HepG2 (cell line): Measurements from ENCODE around the gene MEG3. TPM values are rescaled to one million over a fixed set of nuclear protein-coding genes. Genes with fewer than 3 reads are reported as not detected.
A peak's percentile ranks its signal among the peaks of the same experiment; 100 is the strongest.

Experiments
- ATAC-seq: fragments of 200-7000 bp; cut with Tn5 transposase; 3 replicates; pipeline ENCODE4 v1.9.1; 2020; ENCODE audit warnings: mild to moderate bottlenecking, moderate library complexity
- BruUV-seq: library from RNA; stranded (reverse); fragments of 400-500 nt; replicated peaks from 2 replicates; lab custom pipeline; 2021; lab: Mats Ljungman, UMichigan
- CTCF ChIA-PET: fragments of 300-600 bp; formaldehyde crosslinking; extraction: SDS; loops from one replicate; lab custom pipeline; 2021; ENCODE audit warnings: low total read pairs, inconsistent platforms, low intra/inter-chr PET ratio; lab: Yijun Ruan, JAX
- POLR2A ChIA-PET: fragments of 350-600 bp; sonication (Branson Sonifier 250); formaldehyde crosslinking; loops from one replicate; lab custom pipeline; 2020; ENCODE audit warnings: antibody characterized with exemption, inconsistent platforms; lab: Yijun Ruan, JAX
- DNase-seq: peaks from one replicate; pipeline ENCODE4 v3.0.0-alpha.2; 2015; ENCODE audit warnings: low spot score
- FAIRE-seq: peaks from 3 replicates; lab custom pipeline; 2011; peaks lifted over from hg19 to GRCh38; lab: Jason Lieb, UNC
- H2AFZ ChIP-seq: one replicate; pipeline ENCODE4 v1.6.1; 2011; ENCODE audit warnings: low read length, inconsistent platforms
- H3K27ac ChIP-seq: fragments of 300-600 bp; 3 replicates; pipeline ENCODE4 v1.8.0; 2011; ENCODE audit warnings: mixed run types, mild to moderate bottlenecking, mixed read lengths, low read length, inconsistent platforms; ENCODE audit not compliant: insufficient read depth; ENCODE audit errors: extremely low read length
- H3K27me3 ChIP-seq, 2 experiments: fragments of 200-600 bp in 1 of 2; 2 replicates in 1 of 2; 3 replicates in 1 of 2; pipeline versions ENCODE4 v1.6.0 to v1.8.0; 2011; ENCODE audit warnings: low read length in 2 of 2, mild to moderate bottlenecking in 2 of 2, moderate library complexity in 2 of 2, inconsistent platforms in 1 of 2; ENCODE audit not compliant: insufficient read depth in 2 of 2, control insufficient read depth in 1 of 2
- H3K36me3 ChIP-seq, 2 experiments: fragments of 200-600 bp in 1 of 2; replicated peaks in 1 of 2; 2 replicates in 1 of 2; 3 replicates in 1 of 2; pipeline versions ENCODE4 v1.5.1 to v1.8.0; 2011; ENCODE audit warnings: low read length in 2 of 2, inconsistent platforms in 1 of 2; ENCODE audit not compliant: insufficient read depth in 2 of 2, control insufficient read depth in 1 of 2
- H3K4me1 ChIP-seq: 2 replicates; pipeline ENCODE4 v1.5.1; 2012; ENCODE audit warnings: low read length, inconsistent platforms; ENCODE audit not compliant: insufficient read depth
- H3K4me2 ChIP-seq: 2 replicates; pipeline ENCODE4 v1.6.0; 2011; ENCODE audit warnings: low read depth, low read length, inconsistent platforms
- H3K4me3 ChIP-seq, 3 experiments: fragments of 200-600 bp in 1 of 3; sonication (generic), shearing (Covaris generic) in 1 of 3; replicated peaks in 1 of 3; 2 replicates each; pipeline ENCODE4 v1.5.1; 2011 to 2016; ENCODE audit warnings: low read length in 3 of 3, inconsistent platforms in 2 of 3, low read depth in 2 of 3, mild to moderate bottlenecking in 2 of 3, control low read depth in 1 of 3, mixed read lengths in 1 of 3; ENCODE audit not compliant: insufficient read depth in 1 of 3
- H3K79me2 ChIP-seq: one replicate; pipeline ENCODE4 v1.6.1; 2011; ENCODE audit warnings: low read length, inconsistent platforms; ENCODE audit not compliant: insufficient read depth
- H3K9ac ChIP-seq: 2 replicates; pipeline ENCODE4 v1.6.0; 2011; ENCODE audit warnings: mild to moderate bottlenecking, low read depth, low read length, inconsistent platforms; ENCODE audit not compliant: insufficient read depth
- H3K9me3 ChIP-seq: 2 replicates; pipeline ENCODE4 v1.5.1; 2012; ENCODE audit warnings: mild to moderate bottlenecking, low read length
- H4K20me1 ChIP-seq: 2 replicates; pipeline ENCODE4 v1.6.0; 2011; ENCODE audit warnings: inconsistent platforms, mild to moderate bottlenecking, low read length, moderate library complexity; ENCODE audit not compliant: insufficient read depth
- AKAP8 ChIP-seq: sonication (generic); formaldehyde crosslinking; IDR thresholded peaks from 2 replicates; pipeline ENCODE4 v1.5.1; 2020; ENCODE audit warnings: mild to moderate bottlenecking, missing genetic modification reagents
- CTCF ChIP-seq: sonication (generic); formaldehyde crosslinking; IDR thresholded peaks from 2 replicates; pipeline ENCODE4 v1.5.0; 2020; ENCODE audit warnings: mild to moderate bottlenecking, missing genetic modification reagents, moderate library complexity
- HIVEP1 ChIP-seq: sonication (generic); formaldehyde crosslinking; IDR thresholded peaks from 2 replicates; pipeline ENCODE4 v1.4.0; 2020; ENCODE audit warnings: mild to moderate bottlenecking, missing genetic modification reagents
- MLLT10 ChIP-seq: sonication (generic); formaldehyde crosslinking; IDR thresholded peaks from 2 replicates; pipeline ENCODE4 v1.4.0; 2020; ENCODE audit warnings: missing genetic modification reagents
- SIN3A ChIP-seq: IDR thresholded peaks from 2 replicates; pipeline ENCODE4 v1.6.1; 2011; ENCODE audit warnings: low read depth, mild to moderate bottlenecking, control low read depth, low read length, borderline replicate concordance
- SMC3 ChIP-seq: IDR thresholded peaks from 2 replicates; pipeline ENCODE4 v1.6.1; 2011; ENCODE audit warnings: low read length, improper control_type of control experiment
- STAG1 ChIP-seq: sonication (generic); formaldehyde crosslinking; IDR thresholded peaks from 2 replicates; pipeline ENCODE4 v1.4.0; 2020; ENCODE audit warnings: missing genetic modification reagents
- THRA ChIP-seq: sonication (generic); formaldehyde crosslinking; IDR thresholded peaks from 2 replicates; pipeline ENCODE4 v1.4.0; 2020; ENCODE audit warnings: missing genetic modification reagents, borderline replicate concordance
- ZMYM2 ChIP-seq: sonication (generic); formaldehyde crosslinking; IDR thresholded peaks from 2 replicates; pipeline ENCODE4 v1.8.0; 2022; ENCODE audit warnings: mild to moderate bottlenecking, missing genetic modification reagents
- ZMYM3 ChIP-seq: sonication (generic); formaldehyde crosslinking; IDR thresholded peaks from 2 replicates; pipeline ENCODE4 v1.5.1; 2020; ENCODE audit warnings: mild to moderate bottlenecking, missing genetic modification reagents
- ZNF296 ChIP-seq: sonication (generic); formaldehyde crosslinking; conservative IDR thresholded peaks from 2 replicates; pipeline ENCODE4 v1.5.0; 2020; ENCODE audit warnings: mild to moderate bottlenecking, missing genetic modification reagents
- ZUFSP ChIP-seq: sonication (generic); formaldehyde crosslinking; IDR thresholded peaks from 2 replicates; pipeline ENCODE4 v1.9.0; 2021; ENCODE audit warnings: missing genetic modification reagents, mild to moderate bottlenecking, borderline replicate concordance
- WGBS: methylation state at CpG from one replicate; pipeline ENCODE4 v1.1.6; 2017; ENCODE audit warnings: low lambda C conversion rate; 5-methylcytosine and 5-hydroxymethylcytosine counted together
- in situ Hi-C: cut with HindIII; loops from 2 replicates; pipeline ENCODE4 v1.10.0; 2017; ENCODE audit warnings: low pct_unique_long_range_greater_than_20kb; ENCODE audit not compliant: extremely low pct_ligation_motif_present
- intact Hi-C: fragments of 100-400 bp; cut with micrococcal nuclease; formaldehyde crosslinking; loops from one replicate; pipeline ENCODE4 v1.10.0; 2022; ENCODE audit not compliant: unreplicated experiment
- polyA plus RNA-seq, 8 experiments: library from polyadenylated mRNA; depleted of rRNA in 3 of 8; stranded (reverse) in 7 of 8; unstranded in 1 of 8; fragments of >200 nt; fragmentation: Illumina TruSeq in 4 of 8; extraction: Trizol in 4 of 8; gene quantifications; 2 replicates each; pipeline versions ENCODE4 v1.2.1 to v1.2.3, GENCODE V29; 2011 to 2016; ENCODE audit warnings: low read depth in 4 of 8, missing spikeins in 1 of 8, mixed read lengths in 1 of 8; ENCODE audit not compliant: insufficient read depth in 1 of 8
- total RNA-seq, 5 experiments: library from RNA; depleted of rRNA; stranded (reverse); fragments of >200 nt; fragmentation: Illumina TruSeq; extraction: Trizol; gene quantifications; 2 replicates each; pipeline ENCODE4 v1.2.3, GENCODE V29; 2016; ENCODE audit warnings: low read depth in 1 of 5
- TF ChIP-seq, protein P1 (sequence below): sonication (generic); formaldehyde crosslinking; IDR thresholded peaks from 2 replicates; pipeline ENCODE4 v1.4.0; 2020; ENCODE audit warnings: low read depth, missing genetic modification reagents

Gene MEG3
- total and polyA plus RNA-seq, 2 of the 13 experiments (the other 11 are each of a cell fraction or from before 2014, with no cell fraction given) = 0.17 TPM; not detected in 1

- CTCF ChIA-PET = interaction anchor here (1.5 to 1.7 kb wide), 3 partner anchors 177 to 759 kb away, joined by 5 to 8 read pairs (median 6); no protein-coding TSS in a partner anchor
- intact Hi-C loops = loop anchor here (1.0 kb wide), 1 partner anchor 329 kb away; no protein-coding TSS in a partner anchor
- ATAC-seq = 0 out of 3 replicates have a peak, but pooled peaks have one; percentile 11
- TF ChIP-seq ZUFSP (CRISPR knock-in tag) (no peak), MLLT10 (CRISPR knock-in tag) (no peak), HIVEP1 (no peak), ZNF296 (CRISPR knock-in tag) (no peak), ZMYM2 (no peak), ZMYM3 (no peak), AKAP8 (CRISPR knock-in tag) (no peak), STAG1 (CRISPR knock-in tag) (peak; percentile 81), THRA (CRISPR knock-in tag) (peak; percentile 17; the same call in 1 of the 2 replicates), SMC3 (peak; percentile 48), CTCF (CRISPR knock-in tag) (peak; percentile 76), SIN3A (no peak)
- TF ChIP-seq, protein P1, sequence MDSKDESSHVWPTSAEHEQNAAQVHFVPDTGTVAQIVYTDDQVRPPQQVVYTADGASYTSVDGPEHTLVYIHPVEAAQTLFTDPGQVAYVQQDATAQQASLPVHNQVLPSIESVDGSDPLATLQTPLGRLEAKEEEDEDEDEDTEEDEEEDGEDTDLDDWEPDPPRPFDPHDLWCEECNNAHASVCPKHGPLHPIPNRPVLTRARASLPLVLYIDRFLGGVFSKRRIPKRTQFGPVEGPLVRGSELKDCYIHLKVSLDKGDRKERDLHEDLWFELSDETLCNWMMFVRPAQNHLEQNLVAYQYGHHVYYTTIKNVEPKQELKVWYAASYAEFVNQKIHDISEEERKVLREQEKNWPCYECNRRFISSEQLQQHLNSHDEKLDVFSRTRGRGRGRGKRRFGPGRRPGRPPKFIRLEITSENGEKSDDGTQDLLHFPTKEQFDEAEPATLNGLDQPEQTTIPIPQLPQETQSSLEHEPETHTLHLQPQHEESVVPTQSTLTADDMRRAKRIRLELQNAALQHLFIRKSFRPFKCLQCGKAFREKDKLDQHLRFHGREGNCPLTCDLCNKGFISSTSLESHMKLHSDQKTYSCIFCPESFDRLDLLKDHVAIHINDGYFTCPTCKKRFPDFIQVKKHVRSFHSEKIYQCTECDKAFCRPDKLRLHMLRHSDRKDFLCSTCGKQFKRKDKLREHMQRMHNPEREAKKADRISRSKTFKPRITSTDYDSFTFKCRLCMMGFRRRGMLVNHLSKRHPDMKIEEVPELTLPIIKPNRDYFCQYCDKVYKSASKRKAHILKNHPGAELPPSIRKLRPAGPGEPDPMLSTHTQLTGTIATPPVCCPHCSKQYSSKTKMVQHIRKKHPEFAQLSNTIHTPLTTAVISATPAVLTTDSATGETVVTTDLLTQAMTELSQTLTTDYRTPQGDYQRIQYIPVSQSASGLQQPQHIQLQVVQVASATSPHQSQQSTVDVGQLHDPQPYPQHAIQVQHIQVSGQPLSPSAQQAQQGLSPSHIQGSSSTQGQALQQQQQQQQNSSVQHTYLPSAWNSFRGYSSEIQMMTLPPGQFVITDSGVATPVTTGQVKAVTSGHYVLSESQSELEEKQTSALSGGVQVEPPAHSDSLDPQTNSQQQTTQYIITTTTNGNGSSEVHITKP (CRISPR knock-in tag) = no peak
These were observed 80.5 kb downstream of the MEG3 start for GRCh38 chr14:100906420-100906819.

More at GRCh38 chr14:100906420-100906819, 80.5 kb downstream of the MEG3 start:
- H3K4me2 ChIP-seq = no peak overlapping the region
- no peak overlapping the region for H3K4me3 ChIP-seq
- in situ Hi-C loops = loop anchor here (5.0 to 10.0 kb wide), 3 partner anchors 161 to 758 kb away; no protein-coding TSS in a partner anchor
- 33% methylated on average over 6 of the region's 6 CpGs for WGBS
- no peaks in the 10 kb centered on the region for H4K20me1 ChIP-seq
- peaks cover 0 to 61% of the 10 kb centered on the region in 2 experiments; a peak in 3 of 5 replicates for H3K27me3 ChIP-seq
- no peak overlapping the region for H2AFZ ChIP-seq
- H3K4me1 ChIP-seq = peaks cover 29% of the 10 kb centered on the region
- no peaks in the 10 kb centered on the region for H3K36me3 ChIP-seq
- H3K79me2 ChIP-seq = no peaks in the 10 kb centered on the region
- POLR2A ChIA-PET = no interaction called here
- H3K9me3 ChIP-seq = no peaks in the 10 kb centered on the region
- no peak overlapping the region for H3K27ac ChIP-seq
- FAIRE-seq (no peak), DNase-seq (no peak)
- BruUV-seq = no TSS peak
- H3K9ac ChIP-seq = no peak overlapping the region
